ENCODE data around the gene KRTAP9-8.
A peak's percentile ranks its signal among the peaks of the same experiment; 100 is the strongest.
"Not testable (repeated sequence)": the region's sequence is repeated elsewhere in the genome, so short reads cannot be mapped to it uniquely, and the experiment has no call there.

The KRTAP9-8 gene

GRCh38 chr17:41223821-41224220 is 14.0 kb upstream of the KRTAP9-8 start:
- Histone ChIP-seq H3K9me3 (ENCODE audit: low read depth, low read length) (no peaks in the 10 kb centered on the region), H3K36me3 (ENCODE audit: insufficient read depth, low read length) (no peaks in the 10 kb centered on the region), H3K27ac (peak overlapping the region; percentile 63), H3K9ac (ENCODE audit: insufficient read length) (no peak overlapping the region), H3K4me3 (no peak overlapping the region)
- TF ChIP-seq FOXP2 (optimal IDR thresholded peaks at IDR 0.05; ENCODE audit: control extremely low read depth, extremely low read length, insufficient read depth) (no peak), EZH2 (IDR thresholded peaks at IDR 0.05) (no peak), POLR2AphosphoS5 (IDR thresholded peaks at IDR 0.05; ENCODE audit: borderline replicate concordance, low read depth, low read length) (no peak)
- DNase-seq (ENCODE audit: low read depth, low spot score), result peak; percentile 39

- H3K36me3 ChIP-seq (ENCODE audit: insufficient read depth, low read length), result no peaks in the 10 kb centered on the region
- H3K9me3 ChIP-seq (ENCODE audit: low read depth, low read length), result no peaks in the 10 kb centered on the region
- TF ChIP-seq POLR2AphosphoS5 (IDR thresholded peaks at IDR 0.05; ENCODE audit: borderline replicate concordance, low read depth, low read length), result no peak
- DNase-seq (ENCODE audit: low read depth, low spot score), result no peak
- no peak overlapping the region for H3K9ac ChIP-seq (ENCODE audit: insufficient read length)
- no peak overlapping the region for H3K4me3 ChIP-seq
- H3K27ac ChIP-seq, result no peak overlapping the region
Observed at GRCh38 chr17:41226051-41226450, 11.7 kb upstream of the KRTAP9-8 start.

- not testable (repeated sequence) for H3K9ac ChIP-seq (ENCODE audit: insufficient read length); DNase-seq (ENCODE audit: low read depth, low spot score); H3K36me3 ChIP-seq (ENCODE audit: insufficient read depth, low read length); H3K9me3 ChIP-seq (ENCODE audit: low read depth, low read length)
- H3K4me3 ChIP-seq, result peak within 1 kb of the TSS; percentile 19
- H3K27ac ChIP-seq, result 0 out of 2 replicates have a peak within 1 kb of the TSS, but pooled peaks have one; percentile 19
Observed at GRCh38 chr17:41226598-41227095, 11.2 kb upstream of the KRTAP9-8 start, which contains the start of gene KRTAP9-2. TSS of gene KRTAP9-2 (plus strand) at chr17:41226648. CDS start at chr17:41226655, 7 bp downstream.

GRCh38 chr17:41230094-41230493 is 7.7 kb upstream of the KRTAP9-8 start:
- Histone ChIP-seq H3K4me3 (no peak overlapping the region), H3K27ac (no peak overlapping the region), H3K9ac (ENCODE audit: insufficient read length) (no peak overlapping the region), H3K36me3 (ENCODE audit: insufficient read depth, low read length) (no peaks in the 10 kb centered on the region), H3K9me3 (ENCODE audit: low read depth, low read length) (no peaks in the 10 kb centered on the region)
- no peak for TF ChIP-seq EZH2 (IDR thresholded peaks at IDR 0.05)
- no peak for TF ChIP-seq FOXP2 (optimal IDR thresholded peaks at IDR 0.05; ENCODE audit: control extremely low read depth, extremely low read length, insufficient read depth)
- no peak for TF ChIP-seq POLR2AphosphoS5 (IDR thresholded peaks at IDR 0.05; ENCODE audit: borderline replicate concordance, low read depth, low read length)
- no peak for DNase-seq (ENCODE audit: low read depth, low spot score)

- Histone ChIP-seq H3K4me3 (no peak overlapping the region), H3K36me3 (ENCODE audit: insufficient read depth, low read length) (no peaks in the 10 kb centered on the region), H3K27ac (no peak overlapping the region), H3K9me3 (ENCODE audit: low read depth, low read length) (no peaks in the 10 kb centered on the region), H3K9ac (ENCODE audit: insufficient read length) (no peak overlapping the region)
- TF ChIP-seq EZH2 (IDR thresholded peaks at IDR 0.05), result no peak
- TF ChIP-seq POLR2AphosphoS5 (IDR thresholded peaks at IDR 0.05; ENCODE audit: borderline replicate concordance, low read depth, low read length), result no peak
- no peak for TF ChIP-seq FOXP2 (optimal IDR thresholded peaks at IDR 0.05; ENCODE audit: control extremely low read depth, extremely low read length, insufficient read depth)
- no peak for DNase-seq (ENCODE audit: low read depth, low spot score)
Observed at GRCh38 chr17:41231731-41232130, 6.1 kb upstream of the KRTAP9-8 start.

- H3K36me3 ChIP-seq (ENCODE audit: insufficient read depth, low read length); H3K4me3 ChIP-seq; H3K9me3 ChIP-seq (ENCODE audit: low read depth, low read length); DNase-seq (ENCODE audit: low read depth, low spot score); H3K9ac ChIP-seq (ENCODE audit: insufficient read length); H3K27ac ChIP-seq: not testable (repeated sequence)
Observed at GRCh38 chr17:41232399-41233105, 5.2 kb upstream of the KRTAP9-8 start, which contains the start of gene KRTAP9-3. TSS of gene KRTAP9-3 (plus strand) at chr17:41232449. CDS start at chr17:41232502, 53 bp downstream.

- DNase-seq (ENCODE audit: low read depth, low spot score); H3K4me3 ChIP-seq; H3K9ac ChIP-seq (ENCODE audit: insufficient read length); H3K9me3 ChIP-seq (ENCODE audit: low read depth, low read length); H3K27ac ChIP-seq; H3K36me3 ChIP-seq (ENCODE audit: insufficient read depth, low read length): not testable (repeated sequence)
Observed at GRCh38 chr17:41237116-41237515, 683 bp upstream of the KRTAP9-8 start.

GRCh38 chr17:41246995-41247787 is 9.4 kb downstream of the KRTAP9-8 start:
- H3K27ac ChIP-seq; DNase-seq (ENCODE audit: low read depth, low spot score); H3K36me3 ChIP-seq (ENCODE audit: insufficient read depth, low read length); H3K9ac ChIP-seq (ENCODE audit: insufficient read length); H3K9me3 ChIP-seq (ENCODE audit: low read depth, low read length); H3K4me3 ChIP-seq: not testable (repeated sequence)

GRCh38 chr17:41249637-41250240 is 11.9 kb downstream of the KRTAP9-8 start, which contains the start of gene KRTAP9-4:
TSS of gene KRTAP9-4 (plus strand) at chr17:41249687. CDS start at chr17:41249721, 34 bp downstream.
- H3K9ac ChIP-seq (ENCODE audit: insufficient read length); H3K36me3 ChIP-seq (ENCODE audit: insufficient read depth, low read length); H3K9me3 ChIP-seq (ENCODE audit: low read depth, low read length); H3K4me3 ChIP-seq; DNase-seq (ENCODE audit: low read depth, low spot score); H3K27ac ChIP-seq: not testable (repeated sequence)
